GM21447 (cell line): ENCODE measurements around the gene MINDY4.

Source experiments
- ATAC-seq: cut with Tn5 transposase; IDR thresholded peaks from one replicate; pipeline ENCODE4 v1.9.1; 2021; ENCODE audit not compliant: unreplicated experiment

Gene MINDY4

DNA sequence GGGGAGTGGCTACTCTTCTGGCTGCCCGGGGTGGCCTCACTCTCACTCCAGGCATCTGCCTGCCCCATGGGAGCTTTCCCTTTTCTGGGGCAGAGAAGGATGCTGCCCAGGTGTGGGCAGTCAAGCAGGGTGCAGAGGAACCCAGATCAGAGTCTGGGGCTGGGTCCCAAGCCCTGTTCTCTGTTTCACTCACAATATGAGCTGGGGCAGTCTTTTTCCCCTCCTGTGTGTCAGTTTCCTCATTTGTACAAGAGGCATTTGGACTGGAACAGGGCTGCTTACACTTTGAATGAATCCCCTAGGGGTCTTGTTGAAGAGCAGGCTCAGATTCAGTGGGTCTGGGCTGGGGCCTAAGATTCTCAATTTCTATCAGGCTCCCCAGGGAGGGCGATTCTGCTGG, 102.0 kb downstream of the MINDY4 start:
- no peak for ATAC-seq

DNA sequence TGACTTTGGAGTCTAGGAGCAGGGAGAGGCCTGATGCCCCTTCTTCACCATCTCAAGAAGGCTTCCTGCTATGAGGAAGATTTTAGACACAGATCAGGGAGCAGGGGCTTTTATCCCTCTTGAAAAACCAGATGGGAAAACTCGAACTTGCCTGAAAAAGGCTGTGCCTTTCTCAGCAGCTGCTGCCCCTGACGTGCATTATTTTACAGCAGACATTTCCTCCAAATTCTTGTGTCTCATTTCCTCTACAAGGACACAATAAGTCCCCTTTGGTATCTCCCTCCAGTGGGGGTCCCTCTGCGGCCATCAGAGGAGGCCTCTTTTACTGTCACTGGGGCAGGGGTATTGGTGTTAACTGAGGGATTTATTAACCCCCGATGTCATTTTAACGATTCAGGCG, 102.4 kb downstream of the MINDY4 start:
- ATAC-seq, result no peak

DNA sequence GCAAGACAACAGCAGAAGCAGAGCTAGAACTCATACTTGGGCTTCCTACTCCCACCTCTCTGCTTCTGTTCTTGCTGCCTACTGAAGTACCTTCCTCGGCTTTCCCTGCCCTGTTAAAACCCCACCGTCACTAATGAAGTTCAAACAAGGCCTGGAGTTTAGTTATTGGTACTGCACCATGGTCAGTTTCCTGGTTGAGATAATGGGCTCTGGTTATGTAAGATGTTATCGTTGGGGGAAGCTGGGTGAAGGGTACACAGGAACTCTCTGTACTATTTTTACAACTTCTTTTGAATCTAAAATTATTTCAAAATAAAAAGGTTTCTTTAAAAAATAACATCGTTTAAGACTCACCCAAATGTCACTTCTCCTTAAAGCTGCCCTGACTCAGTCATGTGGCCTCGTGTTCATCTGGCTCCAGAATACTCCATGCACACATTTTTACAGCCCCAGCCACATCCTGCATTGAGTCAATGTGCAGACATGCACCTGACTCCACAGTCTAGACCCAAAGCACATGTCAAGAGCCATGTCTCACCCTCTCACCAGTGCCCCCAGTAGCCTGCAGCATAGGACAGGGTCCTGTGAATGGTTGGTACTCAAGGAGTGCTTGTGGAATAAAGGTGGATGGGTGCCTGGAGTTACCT, 103.6 kb downstream of the MINDY4 start:
- no peak for ATAC-seq

DNA sequence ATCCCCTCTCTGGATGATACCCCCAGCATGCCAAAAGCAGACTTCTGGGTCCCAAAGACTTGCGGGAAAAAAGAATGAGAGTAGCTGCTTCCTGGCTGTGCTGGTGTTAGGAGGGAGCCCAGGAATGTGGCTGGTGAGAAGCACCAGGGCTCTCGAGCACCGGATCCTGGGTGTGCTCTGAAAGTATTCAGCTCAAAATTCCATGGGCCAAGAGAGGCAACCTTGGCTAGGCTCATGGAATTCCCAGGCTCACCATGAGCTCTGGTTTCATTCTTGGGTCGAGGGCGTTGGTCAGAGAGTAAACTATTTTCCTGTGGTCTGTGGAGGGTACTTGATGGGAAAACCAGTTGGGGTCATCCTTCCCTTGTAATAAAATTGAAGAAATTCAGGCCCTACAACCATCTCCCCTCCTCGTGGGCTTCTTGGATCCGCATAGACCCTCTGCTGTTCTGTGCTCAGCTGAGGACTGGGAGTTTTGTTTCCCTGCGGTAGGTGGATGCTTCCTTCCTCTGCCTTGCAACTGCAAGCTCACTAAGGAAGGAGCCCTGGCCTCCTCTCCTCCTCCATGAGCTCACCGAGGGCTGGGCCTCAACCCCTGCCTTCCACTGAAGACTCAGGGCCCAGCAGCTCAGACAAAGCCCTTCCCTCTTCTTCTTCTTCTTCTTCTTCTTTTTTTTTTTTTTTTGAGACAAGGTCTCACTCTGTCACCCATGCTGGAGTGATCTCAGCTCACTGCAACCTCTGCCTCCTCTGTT, 106.0 kb downstream of the MINDY4 start:
- no peak for ATAC-seq

DNA sequence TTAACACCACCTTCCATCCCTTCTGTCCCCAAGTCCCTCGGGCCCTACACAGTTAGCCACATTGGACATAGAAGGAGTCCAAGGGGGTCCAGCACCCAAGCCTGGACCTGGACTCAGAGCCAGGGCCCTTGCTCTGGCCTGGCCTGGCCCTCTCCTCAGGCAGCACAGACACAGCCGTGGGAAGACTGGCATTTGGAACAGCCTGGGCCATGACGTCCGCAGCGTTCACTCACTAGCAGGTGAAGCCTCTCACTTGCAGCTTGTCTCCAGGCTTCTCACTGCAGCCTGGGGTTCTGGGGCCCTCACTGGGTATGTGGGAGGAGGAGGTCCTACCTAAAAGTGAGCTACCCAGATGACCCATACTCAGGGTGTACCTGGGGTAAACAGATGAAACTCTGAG, 106.8 kb downstream of the MINDY4 start:
- ATAC-seq, result no peak

DNA sequence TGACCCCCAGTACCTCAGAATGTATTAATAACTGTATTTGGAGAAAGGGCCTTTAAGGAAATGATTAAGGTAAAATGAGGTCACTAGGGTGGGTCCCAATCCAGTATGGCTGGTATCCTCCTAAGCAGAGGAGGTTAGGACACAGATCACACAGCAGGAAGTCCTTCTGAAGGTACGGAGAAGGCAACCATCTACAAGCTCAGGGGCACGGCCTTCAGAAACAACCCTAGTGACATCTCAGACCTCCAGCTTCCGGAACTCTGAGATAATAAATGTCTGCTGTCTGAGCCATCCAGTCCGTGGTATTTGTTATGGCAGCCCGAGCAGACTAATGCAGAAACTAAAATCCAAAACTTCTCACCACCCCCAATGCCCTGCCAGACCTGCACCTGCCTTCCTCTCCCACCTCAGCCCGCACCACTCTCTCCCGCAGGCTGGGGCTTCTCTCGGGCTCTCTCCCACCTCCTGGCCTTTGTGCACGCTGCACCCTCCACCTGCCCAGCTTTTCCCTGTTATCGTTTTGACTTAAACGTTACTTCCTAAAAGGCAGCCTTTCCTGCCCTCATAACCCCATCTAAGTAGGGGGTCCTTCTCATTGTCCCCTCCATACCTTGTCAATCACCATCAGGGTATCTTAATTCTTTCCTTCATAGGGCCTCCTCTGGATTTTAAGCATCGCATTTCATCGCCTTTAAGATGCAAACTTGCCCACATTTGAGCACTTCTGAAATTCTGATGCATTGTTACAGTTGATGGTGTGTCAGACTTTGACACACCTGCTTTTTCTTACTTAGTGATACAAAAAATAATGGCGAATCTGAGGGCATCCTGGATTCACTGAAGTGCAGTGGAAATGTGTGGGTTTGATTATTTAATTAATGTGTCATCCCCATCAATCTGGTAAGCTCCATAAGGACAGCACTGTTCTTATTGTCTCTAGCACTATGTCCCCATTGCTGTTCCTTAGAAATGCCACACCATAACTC, 108.2 kb downstream of the MINDY4 start:
- no peak for ATAC-seq

DNA sequence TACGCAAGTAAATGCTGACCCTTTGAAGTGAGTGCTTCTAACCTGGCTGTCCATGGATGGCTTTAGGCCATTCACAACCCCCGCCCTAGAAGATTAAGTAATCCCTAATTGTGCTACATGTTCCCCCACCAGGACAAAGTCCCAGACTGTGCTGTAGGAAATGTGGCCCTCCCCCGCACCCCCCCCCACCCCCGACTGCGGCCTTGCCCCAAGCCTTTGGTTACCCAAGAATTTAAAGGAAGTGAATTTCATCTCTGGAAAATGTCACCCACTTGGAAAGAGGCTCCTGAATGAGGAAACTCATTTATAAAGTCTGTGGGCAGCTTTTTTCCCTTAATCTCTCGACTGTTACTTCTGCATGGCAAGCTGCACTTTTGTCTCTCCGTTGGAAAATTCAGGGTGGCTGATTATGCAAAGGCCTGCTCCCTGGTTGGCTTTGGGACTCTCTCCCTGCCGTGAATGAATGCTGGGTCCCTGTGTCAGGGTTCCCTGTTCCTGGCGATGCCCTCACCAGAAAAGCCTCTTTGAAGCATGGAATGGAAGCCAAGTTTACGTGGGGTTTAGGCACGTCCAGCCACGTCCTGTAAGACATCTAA, 109.0 kb downstream of the MINDY4 start:
- no peak for ATAC-seq

DNA sequence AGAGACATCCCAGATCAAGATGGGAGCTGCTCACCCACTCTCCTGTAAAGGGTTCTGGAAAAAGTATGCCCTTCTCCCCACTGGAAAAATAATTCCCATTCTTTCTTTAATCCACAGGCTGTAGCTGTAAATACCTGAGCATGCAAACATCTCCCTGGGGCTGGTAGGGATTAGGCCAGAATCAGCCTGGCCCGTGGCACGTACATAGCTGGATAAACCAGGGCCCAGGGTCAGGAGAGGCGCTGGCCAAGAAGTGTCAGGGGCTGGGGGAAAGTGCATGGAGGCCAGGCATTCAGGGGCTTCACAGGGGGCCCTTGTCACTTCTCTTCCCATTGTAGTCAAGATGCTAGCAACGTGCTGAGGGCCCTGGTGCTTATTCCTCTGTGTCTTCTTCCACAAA, 109.7 kb downstream of the MINDY4 start:
- ATAC-seq, result no peak

DNA sequence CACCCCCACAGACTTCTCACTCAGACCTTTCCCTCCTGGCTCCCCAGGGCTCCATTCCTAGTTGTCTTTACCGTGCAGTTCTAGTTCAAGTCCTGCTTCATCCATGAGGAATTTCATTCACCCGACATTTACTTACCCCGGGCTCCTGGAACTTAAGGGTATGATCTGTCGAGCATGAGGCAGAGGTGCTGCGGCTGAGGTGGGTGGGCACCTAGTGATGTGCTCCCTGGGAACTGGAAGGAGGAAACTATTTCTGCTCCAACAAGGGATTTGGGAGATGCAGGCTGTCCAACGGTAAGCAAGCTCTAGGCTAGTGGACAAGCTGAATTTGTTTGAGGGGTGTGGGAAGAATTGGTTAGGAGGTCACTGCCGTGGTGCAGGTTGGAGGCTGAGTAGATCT, 110.2 kb downstream of the MINDY4 start:
- ATAC-seq, result no peak

DNA sequence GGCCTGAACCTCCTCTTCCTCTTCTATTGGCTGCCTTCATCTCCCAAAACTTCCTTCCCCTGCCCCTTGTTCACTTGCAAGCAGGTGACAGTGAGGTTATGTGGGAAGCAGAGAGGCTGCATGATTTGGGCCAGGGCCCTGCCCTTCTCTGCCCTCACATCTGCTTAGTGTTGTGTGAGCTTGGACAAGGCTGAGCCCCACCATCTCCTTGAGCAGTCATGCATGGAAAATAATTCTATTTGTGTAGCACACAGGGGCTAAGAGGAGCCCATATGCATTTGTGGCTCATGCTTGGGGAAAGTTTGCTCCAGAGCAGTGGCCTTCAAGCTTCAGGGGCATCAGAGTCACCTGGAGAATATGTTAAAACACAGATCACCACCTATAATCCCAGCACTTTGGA, 113.7 kb downstream of the MINDY4 start:
- ATAC-seq, result no peak

DNA sequence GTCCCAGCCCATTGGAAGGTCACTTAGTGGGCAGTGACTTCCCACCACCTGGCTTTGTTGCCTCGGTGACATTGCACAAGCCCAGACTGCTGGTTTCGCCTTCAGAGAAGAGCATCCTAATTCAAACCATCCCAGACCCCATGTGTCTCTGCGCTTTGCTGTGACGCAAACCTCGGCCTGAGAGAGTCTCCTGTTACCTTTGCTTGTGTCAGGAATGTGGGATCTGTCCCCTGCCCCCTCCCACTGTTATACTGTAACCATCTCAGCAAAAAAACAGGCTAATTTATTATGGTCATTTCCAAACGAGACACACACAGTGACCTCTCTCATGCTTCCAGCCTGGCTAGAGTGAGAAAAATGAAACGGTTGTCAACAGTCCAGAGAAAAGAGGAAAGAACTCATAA, 115.4 kb downstream of the MINDY4 start:
- no peak for ATAC-seq

DNA sequence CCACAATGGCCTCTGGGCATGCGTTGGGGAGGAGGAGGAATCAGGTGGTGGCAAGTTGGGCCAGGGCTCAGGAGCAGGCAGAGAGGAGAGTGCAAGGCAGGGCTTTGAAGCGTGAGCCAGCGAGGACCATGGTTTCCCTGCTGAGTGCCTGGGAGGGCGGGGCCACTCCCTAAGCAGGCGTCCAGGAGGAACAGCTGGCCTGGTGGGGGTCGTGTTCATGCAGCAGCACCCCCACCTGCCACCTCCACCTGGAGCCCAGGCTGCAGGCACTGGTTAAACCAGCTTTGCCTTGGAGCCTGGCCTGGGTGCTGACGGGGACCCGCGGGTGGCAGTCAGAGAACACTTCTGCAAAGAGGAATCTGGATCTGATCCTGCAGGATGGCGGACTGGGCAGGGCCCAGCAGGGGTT, 116.3 kb downstream of the MINDY4 start:
- no peak for ATAC-seq

DNA sequence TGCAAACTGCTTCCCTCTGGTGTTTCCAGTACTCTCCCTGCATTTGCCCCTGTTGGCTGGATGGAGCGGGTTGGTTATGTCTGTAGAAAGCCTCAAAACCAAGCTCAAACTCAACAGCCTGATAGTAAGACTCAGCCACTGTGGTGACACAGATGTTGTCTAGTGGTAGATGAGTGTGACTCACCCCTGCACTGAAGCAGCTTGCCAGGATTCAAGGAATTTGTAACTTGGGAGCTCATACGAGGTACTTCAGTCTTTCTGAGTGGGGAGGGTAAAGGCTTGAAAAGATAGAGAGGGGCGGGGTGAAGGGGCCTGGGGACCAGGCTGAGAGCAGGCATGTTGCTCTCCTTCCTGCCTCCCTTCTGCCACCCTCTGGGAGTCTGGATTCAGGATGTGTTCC, 117.5 kb downstream of the MINDY4 start:
- no peak for ATAC-seq

DNA sequence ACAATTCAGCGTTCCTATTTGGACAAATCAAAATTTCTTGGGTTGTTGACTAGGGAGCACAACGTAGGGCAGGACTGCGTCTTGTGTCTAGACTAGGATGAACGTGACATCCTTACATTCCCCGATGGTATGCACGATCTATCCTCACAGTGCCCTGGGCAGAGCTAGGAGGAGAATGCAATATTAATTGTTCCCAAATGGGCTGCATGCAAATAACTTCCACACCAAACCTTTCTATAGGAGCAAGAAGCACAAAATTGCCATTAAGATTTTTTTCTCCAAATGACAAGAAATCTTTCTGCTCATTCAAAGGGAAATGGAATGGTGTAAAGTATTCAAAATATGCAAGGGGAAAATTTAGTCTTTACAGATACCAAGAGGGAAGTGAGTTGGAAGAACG, 119.0 kb downstream of the MINDY4 start:
- no peak for ATAC-seq

DNA sequence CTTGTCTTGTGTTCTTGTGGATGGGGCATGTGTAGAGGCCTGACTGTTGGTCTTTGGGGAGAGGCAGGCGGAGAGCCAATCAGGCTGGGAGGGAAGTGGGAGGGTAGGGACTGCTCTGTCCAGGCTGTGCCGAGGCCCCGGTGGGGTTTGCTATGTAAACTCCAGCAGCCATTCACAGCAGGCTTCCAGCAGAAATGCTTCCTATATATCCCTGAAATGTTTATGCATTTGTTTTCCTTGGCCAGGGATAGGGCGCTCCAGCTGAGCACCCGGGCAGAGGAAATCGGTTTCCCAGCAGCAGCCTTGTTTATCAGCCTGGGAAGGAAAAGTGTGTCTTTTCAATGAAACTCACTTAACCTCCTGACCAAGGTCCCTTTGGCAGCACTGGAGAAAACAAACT, 122.1 kb downstream of the MINDY4 start:
- ATAC-seq, result no peak

DNA sequence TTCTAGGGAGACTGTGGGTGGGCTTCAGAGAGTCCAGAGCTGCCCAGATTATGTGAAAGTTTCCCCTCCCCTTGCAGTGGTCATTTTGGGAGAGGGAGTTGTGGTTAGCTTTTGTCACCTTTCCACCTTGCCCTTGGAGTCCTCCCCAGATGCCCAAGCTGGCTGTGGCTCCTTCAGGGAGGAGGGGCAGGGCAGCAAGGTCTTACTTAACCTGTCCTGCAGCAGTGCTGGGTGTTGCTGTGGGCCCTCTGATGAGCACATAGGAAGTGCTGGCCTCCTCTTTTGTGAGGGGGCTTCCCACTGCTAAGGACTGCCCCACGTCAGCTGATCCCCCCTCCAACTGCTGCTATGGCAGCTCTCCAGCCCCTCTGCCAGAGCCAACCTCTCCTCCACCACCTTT, 122.8 kb downstream of the MINDY4 start:
- no peak for ATAC-seq

DNA sequence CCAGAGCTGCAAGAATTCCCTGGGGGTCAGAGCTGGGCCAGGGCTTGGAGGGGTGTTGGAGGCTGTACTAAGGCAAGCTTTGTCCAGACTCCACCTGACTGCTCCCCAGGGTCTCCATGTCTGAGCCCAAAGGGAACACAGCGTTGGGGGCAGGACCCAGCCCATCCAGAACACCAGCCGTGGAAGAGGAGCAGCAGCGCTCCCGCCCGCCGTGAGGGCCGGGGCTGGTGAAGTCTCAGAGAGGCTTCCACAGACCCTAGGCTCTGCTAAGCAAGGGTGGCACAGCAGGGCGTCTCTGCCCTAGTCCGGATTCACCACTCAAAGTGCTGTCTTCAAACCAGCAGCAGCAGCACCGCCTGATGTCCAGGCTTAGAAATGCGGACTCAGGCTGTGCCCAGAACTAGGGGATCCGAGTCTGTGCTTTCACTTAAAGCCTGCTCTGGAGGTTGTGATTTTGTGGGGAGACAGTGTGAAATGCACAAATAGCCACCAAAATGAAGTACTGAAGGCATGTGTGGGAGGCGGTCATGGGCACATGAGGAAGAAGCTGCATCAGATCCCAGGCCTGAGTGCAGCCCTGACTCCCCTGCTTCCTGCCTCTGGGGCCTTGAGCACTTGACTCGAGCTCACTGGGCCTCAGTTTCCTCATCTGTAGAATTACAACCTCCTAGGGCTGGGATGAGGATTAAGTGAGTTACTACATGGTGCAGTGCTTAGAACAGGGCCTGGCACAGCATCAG, 123.8 kb downstream of the MINDY4 start:
- no peak for ATAC-seq

DNA sequence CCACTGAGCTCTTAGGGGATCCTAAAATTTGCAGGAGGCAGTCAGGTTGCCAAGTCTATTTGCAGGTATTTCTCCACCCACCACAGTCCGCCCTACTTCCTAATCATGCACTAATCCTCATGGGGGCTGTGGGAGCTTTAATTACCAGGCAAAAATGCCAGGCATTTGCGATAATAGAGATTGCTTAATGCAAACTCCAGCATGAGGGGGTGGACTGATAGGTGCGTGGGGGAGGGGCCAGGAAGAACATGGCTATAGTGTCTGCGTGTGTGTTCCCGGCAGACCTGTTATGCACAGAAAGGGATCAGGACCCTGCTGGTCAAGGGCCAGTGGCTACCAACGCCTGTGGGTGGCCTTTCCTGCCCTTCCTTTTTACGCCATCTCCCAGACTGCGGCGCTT, 124.8 kb downstream of the MINDY4 start:
- ATAC-seq, result no peak

DNA sequence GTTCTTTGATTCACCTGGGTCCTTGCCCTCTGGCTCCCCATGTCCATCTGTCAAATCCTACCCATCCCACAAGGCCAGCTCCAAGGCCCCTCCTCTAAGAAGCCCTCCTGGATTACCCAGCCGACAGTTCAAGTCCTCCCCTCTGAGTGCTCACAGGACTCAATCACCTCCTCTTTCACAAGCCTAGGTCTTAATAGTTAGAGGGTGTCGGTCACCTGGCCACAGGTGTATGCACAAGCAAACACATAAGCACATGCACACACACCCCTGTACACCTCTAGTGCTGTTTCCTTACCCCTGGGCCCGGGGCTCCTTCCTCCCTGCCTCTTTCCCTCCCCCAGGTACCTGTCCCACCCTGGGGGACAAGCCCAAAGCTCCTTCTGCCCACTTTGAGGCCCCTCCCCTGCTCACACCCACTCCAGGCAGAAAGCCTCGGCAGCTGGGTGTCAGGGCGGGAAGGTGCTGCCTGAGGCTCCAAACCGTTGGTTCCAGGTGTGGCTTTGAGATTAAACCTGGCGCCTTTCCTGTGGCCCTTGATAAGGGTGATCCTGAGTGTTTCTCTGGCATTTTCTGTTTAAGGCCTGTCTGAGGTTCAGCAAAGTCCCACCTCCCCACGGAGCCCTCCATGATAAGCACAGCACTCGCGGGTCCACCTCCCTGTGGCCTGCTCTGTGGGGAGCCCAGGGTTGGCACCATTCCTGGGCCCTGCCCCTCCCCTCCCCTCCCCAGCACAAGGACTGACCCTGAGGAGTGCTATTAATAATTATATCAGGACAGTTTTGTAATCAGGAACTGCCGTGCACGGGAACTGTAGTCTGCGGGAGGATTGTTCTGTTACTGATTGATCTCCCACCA, 125.8 kb downstream of the MINDY4 start:
- ATAC-seq, result no peak

DNA sequence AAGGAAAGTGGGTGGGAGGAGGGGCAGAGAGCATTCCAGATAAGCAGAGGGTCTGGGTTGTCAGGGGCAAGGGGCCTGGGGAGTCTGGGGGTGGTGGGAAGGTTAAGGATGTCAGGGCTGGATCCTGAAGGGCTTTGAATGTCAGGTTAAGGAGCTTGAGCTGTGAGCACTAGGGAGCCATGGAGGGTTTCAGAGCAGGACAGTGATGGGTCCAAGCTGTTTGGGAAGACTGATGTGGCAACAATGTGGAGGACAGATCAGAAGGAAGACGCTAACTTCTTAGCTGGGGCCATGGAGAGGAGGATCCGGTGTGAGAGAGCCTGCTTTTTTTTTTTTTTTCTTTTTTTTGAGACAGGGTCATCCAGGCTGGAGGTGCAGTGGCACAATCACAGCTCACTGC, 126.6 kb downstream of the MINDY4 start:
- no peak for ATAC-seq
